GF-D8 (cell line): ENCODE results near the gene PDK1.
A peak's percentile ranks its signal among the peaks of the same experiment; 100 is the strongest.
"Not testable (repeated sequence)": the region's sequence is repeated elsewhere in the genome, so short reads cannot be mapped to it uniquely, and the experiment has no call there.

ENCODE experiments used
- DNase-seq: peaks from one replicate; lab custom pipeline; 2025; lab: John Stamatoyannopoulos, UW

PDK1 gene

DNA sequence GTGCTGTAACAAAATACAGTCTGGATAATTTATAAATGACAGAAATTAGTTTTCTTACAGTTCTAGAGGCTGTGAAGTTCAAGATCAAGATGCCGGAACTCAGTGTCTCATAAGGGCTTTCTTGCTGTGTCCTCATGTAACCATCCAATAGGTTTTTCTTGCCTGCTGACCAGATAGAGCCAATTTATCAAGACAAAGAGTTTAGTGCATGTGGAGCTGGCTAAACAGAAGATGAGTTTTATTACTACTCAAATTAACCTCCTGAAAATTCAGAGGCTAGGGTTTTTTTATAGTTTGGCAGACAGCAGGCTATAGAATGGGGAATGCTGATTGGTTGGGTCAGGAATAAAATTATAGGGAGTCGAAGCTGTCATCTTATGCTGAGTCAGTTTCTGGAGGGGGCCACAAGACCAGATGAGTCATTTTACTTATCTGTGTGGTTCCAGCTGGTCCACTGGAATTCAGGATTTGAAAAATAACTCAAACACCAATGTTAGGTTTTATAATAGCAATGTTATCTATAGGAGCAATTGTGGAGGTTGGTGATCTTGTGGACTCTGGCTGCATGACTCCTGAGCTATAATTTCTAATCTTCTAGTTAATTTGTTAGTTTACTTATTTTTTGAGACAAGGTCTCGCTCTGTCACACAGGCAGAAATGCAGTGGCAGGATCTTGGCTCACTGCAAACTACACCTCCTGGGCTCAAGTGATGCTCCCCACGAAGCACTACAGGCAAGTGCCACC is 3.2 kb upstream of the PDK1 start:
- no peak for DNase-seq

DNA sequence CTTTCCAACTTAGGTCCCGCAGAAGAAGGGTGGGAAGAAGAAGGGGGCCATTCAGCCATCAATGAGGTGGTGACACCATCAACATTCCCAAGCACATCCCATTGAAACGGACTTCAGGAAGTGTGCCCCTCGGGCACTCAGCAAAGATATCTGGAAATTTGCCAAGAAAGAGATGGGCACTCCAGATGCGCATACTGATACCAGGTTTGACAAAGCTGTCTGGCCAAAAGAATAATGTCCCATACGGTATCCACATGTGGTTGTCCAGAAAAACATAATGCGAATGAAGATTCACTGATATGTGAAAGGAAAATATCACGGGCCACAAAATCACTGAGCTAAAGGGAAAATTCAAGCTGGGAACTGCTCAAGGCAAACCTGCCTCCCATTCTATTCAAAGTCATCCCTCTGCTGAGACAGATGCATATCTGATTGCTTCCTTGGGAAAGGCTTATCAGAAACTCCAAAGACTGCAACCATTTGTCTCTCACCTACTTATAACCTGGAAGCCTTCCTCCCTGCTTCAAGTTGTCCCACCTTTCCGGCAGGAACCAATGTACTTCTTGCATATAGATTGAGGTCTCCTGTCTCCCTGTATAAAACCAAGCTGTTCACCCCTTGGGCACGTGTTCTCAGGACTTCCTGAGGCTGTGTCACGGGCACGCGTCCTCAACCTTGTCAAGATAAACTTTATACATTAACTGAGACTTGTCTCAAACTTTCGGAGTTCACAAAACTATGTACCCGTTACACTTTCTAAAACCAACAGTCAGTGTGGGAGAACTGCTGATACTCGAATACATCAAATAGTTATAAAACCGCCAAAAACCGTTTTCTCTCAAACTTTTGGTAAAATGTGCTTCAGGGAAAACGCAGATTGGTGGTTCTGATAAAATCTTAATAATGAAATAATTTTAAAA is 1.3 kb upstream of the PDK1 start:
- peak; percentile 42 for DNase-seq

DNA sequence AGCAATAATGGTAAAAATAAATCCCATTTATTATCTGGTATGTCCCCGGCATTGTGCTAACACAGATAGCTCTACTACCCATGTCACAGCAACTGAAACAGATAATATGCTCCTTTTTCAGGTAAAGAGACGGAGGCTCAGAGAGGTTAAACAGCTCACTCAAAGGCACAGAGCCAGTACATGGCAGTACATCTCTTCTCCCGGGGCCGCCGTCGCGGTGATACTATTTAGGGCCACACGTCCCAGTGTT is 693 bp upstream of the PDK1 start:
- no peak for DNase-seq

DNA sequence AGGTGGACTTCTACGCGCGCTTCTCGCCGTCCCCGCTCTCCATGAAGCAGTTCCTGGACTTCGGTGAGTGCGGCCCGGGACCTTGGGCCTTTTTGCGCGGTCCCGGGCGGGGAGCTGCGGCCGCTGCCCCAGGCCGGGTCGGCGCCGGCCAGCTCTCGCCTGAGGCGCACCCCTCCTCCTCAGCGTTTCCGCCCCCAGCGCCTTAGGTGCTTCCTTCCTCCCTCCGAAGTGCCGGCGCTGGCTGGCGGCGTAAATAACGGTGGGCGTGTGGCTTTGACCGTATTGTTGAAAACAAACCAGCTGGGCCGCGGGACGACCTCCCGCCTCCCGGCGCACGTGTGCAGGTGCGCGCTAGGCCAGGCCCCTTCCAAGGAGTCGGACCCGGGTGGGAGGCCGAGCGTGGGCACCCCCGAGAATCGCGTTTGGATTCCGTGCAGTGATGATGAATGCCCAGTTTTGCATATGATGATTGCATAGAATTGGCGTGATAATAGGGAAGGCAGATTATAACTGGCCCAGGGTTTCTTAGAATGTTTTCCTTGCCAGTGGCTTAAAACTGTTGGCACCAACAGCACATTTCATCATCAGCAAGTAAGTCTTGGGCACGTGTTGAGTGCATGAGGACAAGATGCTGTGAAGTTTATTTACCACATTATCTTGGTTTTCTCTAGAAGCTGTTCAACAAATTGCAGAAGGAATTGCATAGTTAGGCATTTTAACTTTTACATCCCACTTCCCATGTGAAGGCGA is 569 bp downstream of the PDK1 start:
- DNase-seq, result peak; percentile 70

DNA sequence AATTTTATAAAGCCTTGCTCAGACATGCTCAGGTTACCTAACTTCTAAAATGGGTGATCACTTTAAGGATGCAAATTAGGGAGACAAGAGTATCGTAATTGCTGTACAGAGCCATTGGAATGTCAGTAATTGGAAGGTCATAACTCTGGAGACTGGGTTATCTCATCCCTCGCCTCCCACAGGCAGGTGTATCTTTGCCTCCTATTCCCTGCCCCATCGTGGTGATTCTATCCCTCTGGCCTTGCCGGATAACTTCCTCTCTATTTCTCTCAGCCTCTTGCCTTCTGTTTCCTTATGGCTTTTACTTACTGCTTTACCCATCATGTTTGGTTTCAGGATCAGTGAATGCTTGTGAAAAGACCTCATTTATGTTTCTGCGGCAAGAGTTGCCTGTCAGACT is 2.5 kb downstream of the PDK1 start:
- DNase-seq, result no peak

DNA sequence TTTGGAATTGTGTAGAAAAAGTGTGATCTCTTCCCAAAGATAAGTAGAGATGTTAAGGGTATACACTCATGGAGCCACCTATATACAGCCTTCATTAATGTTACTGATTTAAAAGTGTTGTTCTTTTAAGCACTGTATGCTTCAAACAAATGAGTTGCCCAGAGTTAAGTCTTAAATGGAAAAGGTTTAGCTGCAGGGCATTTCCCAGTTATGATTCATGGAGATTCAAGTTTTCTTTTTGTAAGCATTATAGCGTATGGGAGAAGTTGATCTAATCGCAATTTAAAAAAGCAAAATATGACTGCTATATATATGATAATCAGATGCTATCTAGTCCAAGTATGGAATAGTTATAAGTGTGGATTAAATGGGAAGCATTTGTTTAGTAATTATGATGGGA is 4.8 kb downstream of the PDK1 start:
- no peak for DNase-seq

DNA sequence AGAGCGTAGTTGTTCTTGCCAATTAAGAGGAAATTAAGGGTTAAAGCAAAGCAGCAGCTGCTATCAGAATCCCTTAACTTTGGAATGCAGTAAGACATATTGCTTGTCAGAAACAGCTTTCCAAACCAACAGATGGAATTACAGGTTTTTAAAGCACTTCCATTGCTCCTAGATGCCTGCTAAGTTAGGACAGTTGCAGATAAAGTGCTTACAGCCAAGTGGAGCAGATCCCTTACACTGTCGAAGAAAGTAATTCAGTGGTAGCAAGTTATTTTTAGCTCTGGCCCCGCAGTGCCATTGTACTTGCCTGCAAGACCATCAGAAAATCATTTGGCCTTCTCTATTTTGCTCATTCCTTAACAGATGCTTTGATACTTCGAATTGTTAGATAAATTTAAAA is 5.4 kb downstream of the PDK1 start:
- no peak for DNase-seq

DNA sequence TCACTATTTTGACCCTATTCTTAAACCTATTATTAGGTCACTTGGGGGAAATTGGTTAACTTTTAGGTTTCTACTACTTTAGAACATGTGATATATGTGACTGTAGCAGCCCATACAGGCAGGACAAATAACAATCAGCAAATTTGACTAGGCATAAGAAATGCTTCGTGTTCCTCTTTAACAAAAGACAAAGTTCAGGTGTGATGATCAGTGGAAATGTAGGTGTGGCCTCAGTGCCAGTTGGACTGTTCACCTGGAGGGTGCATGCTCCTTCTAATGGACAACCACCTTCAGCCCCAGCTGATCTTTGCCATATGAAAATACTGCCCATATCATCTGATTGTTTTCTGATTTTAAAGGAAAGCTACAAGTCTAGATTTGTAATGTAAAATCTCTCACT is 6.4 kb downstream of the PDK1 start:
- DNase-seq, result no peak

DNA sequence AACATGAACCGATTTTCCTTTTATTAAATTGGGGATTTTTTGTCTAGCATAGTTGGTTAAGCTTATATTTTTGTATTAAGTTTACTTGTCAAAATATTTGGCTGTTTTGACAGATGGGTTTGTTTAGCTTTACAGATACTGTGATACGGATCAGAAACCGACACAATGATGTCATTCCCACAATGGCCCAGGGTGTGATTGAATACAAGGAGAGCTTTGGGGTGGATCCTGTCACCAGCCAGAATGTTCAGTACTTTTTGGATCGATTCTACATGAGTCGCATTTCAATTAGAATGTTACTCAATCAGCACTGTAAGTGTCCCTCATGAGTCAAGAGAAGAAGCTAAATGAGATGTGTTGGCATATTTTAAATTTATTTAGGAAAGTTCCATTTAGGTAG is 8.5 kb downstream of the PDK1 start:
- no peak for DNase-seq

DNA sequence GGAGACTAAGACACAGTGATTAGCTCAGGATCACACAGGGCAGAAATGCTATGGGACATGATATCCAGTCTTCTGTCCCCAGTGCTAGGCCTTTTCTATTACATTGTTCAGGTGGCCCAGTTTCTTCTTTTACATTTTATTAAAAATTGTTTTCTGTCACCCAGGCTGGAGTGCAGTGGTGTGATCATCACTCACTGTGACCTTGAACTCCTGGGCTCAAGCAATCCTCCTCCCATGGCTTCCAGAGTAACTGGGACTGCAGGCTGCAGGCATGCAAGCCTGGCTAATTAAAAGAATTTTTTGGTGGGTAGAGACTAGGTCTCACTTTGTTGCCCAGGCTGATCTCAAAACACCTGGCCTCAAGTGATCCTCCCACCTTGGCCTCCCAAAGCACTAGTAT is 15.4 kb downstream of the PDK1 start:
- no peak for DNase-seq

DNA sequence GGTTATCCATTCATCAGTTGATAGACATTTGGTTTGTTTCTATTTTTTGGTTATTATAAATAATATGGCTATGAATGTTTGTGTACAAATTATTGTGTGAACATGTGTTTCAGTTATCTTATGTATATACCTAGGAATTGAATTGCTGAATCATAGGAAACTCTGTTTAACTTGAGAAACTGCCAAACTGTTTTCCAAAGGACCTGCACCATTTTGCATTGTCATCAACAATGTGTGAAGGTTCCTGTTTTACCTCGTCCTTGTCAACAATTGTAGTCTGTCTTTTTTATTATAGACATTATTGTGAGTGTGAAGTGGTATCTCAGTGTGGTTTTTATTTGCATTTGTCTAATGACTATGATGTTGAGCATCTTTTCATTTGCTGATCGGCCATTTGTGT is 17.1 kb downstream of the PDK1 start:
- no peak for DNase-seq

DNA sequence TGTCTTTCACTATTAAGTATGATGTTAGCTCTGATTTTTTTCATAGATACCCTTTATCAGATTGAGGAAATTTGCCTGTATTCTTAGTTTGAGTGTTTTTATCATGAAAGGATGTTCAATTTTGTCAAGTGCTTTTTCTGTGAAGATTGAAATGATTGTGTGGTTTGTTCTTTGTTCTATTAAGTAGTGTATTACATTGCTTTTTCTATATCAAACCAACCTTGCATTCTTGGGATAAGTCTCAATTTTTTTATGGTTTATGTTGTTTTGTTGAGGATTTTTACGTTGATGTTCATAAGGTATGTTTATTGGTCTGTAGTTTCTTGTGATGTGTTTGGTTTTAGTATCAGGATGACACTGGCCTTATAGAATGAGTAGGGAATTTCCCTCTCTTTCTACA is 19.1 kb downstream of the PDK1 start:
- no peak for DNase-seq

DNA sequence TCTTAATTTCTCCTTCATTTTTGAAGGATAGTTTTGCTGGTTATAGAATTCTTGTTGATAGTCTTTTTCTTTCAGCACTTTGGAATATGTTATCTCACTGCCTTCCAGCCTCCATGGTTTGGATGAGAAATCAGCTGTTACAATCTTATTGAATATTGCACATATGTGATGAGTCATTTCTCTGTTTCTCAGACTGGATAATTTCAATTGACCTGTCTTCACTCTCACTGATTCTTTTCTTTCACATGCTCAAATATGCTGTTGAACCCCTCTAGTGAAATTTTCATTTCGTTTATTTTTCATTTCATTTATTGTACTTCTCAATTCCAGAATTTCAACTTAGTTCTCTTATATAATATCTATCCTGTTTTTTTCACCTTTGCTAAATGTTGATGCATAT is 22.2 kb downstream of the PDK1 start:
- no peak for DNase-seq

DNA sequence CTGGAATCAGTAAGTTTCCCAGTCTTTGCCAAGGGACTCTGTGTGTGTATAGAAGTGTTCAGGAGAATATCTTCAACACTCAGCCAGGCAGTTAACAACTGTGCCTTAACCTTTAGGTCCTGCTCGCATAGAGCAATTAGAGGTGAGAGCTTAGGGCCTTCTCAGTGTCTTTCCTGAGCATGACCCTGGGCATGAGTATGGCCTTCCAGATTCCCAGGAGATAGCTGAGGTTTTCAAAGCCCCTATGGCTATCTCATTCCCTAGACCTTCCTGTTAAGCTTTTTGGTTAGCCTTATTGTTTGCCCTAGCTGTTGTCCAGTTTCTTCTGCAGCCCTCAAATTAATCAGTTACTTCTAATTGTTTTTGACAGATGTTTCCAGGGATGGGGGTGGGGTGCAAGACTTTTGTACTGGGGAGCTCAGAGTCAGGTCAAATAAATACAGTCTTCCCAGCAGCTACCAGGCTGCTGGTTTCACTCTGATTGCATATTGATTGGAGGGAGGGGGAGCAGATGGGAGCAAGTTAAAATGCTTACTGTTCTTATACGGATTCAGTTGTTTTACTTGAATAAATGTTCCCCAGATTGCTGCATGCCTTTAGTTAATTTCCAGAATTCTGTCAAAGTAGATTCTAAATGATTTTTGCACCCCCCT is 23.1 kb downstream of the PDK1 start:
- no peak for DNase-seq

DNA sequence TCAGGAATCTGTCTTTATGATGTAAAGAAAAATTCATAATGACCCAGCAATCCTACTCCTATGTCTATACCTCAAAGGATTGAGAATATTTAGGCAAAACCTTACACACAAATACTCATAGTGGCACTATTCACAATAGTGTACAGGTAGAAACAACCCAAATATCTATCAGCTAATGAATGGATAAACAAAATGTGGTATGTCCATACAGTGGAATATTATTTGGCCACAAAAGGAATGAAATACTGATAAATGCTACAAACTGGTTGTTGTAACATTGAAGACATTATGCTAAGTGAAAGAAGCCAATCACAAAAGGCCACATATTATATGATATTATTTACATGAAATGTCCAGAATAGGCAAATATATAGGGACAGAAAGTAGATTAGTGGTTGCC is 24.7 kb downstream of the PDK1 start:
- no peak for DNase-seq

DNA sequence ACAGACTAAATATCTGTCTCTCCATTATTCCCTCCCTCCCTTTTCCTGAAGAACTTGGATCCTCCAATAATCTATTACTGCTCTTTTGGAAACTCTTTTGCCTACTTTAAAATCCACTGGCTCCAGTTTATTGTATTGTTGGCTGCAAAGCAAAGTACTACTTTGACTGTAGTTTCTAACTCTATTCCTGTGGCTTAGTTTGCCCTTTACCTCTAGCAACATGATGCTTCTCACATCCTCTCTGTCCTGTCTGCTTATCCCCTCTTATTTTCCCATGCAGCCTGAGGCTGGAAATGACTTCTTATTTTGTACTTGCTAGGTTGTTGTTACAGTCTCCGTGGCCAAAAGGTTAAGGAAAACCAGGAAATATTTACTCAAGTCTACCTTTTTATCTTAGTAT is 26.8 kb downstream of the PDK1 start:
- DNase-seq, result no peak

DNA sequence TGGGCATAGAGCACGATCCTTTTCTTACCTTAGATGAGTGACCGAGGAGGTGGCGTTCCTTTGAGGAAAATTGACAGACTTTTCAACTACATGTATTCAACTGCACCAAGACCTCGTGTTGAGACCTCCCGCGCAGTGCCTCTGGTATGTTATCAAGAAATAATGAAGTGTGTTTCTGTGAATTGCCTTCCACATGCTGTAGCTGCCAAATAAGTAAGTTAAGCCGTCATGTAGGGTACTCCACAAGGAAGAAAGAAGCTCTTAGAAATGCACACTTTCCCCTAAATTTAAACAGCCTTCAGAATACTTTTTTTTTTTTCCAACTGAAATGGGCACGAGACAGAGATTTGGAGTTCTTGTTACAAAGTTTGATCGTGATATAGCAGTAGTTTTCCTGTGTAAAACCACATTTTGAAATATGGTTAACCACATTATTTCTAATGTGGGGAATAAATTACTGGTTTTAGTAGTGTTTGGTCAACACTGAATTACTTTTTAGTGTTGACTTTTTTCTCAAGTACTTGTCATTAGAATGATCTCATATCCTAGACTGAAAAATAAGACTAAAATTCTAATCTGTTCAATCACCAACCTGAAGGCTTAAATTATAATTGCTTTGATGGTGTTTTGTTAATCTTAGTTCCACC is 30.5 kb downstream of the PDK1 start:
- no peak for DNase-seq

DNA sequence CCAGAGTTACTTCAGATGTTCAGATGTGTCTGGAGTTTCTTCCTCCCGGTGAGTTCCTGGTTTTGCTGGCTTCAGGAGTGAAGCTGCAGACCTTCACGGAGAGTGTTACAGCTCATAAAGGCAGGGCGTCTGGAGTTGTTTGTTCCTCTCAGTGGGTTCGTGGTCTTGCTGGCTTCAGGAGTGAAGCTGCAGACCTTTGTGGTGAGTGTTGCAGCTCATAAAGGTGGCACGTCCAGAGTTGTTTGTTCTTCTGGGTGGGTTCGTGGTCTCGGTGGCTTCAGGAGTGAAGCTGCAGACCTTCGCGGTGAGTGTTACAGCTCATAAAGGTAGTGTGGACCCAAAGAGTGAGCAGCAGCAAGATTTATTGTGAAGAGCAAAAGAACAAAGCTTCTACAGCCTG is 31.3 kb downstream of the PDK1 start:
- DNase-seq, result not testable (repeated sequence)

DNA sequence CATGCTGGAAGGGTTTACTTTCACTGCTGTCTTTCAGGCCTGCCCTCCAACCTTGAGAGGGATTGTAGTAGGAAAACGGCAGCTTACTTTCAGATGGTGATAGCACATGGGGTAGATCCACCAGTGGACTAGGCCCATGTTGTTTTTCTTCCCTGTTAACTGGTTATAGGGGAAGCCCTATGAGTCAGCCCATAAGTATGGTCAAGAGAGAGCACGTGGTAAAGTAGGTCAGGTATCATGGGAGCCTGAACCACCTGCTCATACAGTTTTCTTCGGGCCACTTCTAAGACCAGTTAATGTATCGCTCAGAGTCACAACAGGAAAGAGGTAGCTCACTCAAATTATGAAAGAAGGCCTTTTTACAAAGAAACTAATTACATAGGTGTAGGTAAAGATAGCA is 33.0 kb downstream of the PDK1 start:
- DNase-seq, result no peak

DNA sequence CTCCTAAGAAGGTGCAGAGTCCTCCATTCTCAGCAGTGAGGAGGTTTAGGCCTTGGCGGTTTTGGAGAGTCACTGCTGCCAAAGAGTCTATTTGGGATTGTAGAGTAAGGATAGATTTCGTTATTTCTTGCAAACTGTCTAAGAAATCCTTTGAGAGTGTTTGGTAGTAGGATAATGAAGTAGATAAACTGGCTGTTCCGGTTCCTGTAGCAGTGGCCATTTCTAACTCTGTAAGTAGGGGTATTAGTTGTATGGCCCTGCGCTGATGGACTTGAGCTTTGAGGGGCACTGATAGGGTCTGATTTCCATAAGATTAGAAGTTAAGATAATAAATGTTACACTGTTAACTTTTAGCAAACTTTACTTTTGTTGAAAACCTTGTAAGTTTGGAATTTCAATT is 35.5 kb downstream of the PDK1 start:
- DNase-seq, result not testable (repeated sequence)

DNA sequence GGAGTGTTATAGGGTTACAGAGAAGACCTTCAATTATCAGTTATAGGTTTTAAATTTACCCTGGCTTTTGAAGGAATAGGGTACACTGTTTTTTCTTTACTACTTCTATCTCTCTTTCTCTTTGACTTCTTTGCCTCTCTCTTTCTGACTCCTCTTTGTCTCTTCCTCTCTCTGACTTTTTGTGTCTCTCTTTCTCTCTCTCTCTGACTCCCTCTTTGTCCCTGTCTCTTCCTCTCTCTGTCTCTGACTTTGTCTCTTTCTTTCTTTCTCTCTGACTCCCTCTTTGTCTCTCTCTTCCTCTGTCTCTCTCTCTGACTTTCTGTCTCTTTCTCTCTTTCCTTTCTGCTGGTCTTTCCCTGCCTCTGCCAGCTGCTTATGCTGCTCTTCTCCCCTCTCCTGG is 36.3 kb downstream of the PDK1 start:
- DNase-seq, result not testable (repeated sequence)

DNA sequence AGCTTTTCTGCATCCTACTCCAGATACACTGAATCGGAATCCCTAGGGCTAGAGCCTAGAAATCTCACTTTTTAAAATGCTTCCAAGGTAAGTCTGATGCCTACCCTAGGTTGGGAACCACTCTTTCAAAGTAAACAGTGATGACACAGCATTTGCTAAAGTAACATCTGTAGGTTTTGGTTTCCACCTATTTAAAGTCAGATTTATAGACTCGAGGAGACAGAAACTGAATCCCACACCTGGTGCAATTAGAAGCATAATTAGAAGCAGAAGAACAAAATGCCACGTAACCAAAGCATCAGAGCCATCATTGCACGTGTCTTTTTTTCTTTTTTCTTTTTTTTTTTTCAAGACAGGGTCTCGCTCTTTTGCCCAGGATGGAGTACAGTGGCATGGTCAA is 40.9 kb downstream of the PDK1 start:
- no peak for DNase-seq
